Hypothalamus (tissue), 51 donors: ENCODE results near the gene TGIF2LX.
"Not testable (repeated sequence)": the region's sequence is repeated elsewhere in the genome, so short reads cannot be mapped to it uniquely, and the experiment has no call there.

Experiments
- DNase-seq, 51 donors: peaks; one replicate each; lab custom pipeline; 2025; lab: John Stamatoyannopoulos, UW

The TGIF2LX gene

GRCh38 chrX:89921665-89922064 is at the start of gene TGIF2LX:
TSS of gene TGIF2LX (plus strand) at chrX:89921908. CDS start at chrX:89922086, 178 bp downstream.
- not testable (repeated sequence) for DNase-seq

- DNase-seq = not testable (repeated sequence)
These were observed 728 bp downstream of the TGIF2LX start for GRCh38 chrX:89922338-89922934.

GRCh38 chrX:89943077-89943476 is 21.4 kb downstream of the TGIF2LX start:
- DNase-seq = not testable (repeated sequence)

GRCh38 chrX:89965588-89965987 is 43.9 kb downstream of the TGIF2LX start:
- not testable (repeated sequence) for DNase-seq
